ENCODE results near the gene SMPD4.
"Not testable (repeated sequence)": the region's sequence is repeated elsewhere in the genome, so short reads cannot be mapped to it uniquely, and the experiment has no call there.

The SMPD4 gene

GRCh38 chr2:130141002-130141401 is 40.4 kb downstream of the SMPD4 start:
- H3K27me3 ChIP-seq (ENCODE audit: insufficient read depth, low read length); H3K36me3 ChIP-seq (ENCODE audit: control insufficient read depth in 1 of 2, insufficient read depth in 2 of 2, low read length in 2 of 2); H3K27ac ChIP-seq (ENCODE audit: low read depth, low read length); H3K4me2 ChIP-seq (ENCODE audit: low read length); H4K12ac ChIP-seq (ENCODE audit: low read depth, low read length); H3K79me2 ChIP-seq (ENCODE audit: control insufficient read depth, insufficient read depth, low read length, poor library complexity); H2BK12ac ChIP-seq (ENCODE audit: low read length); H2BK120ac ChIP-seq (ENCODE audit: insufficient read depth, low read length, poor library complexity); H3K9ac ChIP-seq (ENCODE audit: low read length); H3K4ac ChIP-seq (ENCODE audit: low read depth, low read length); DNase-seq; H2AFZ ChIP-seq (ENCODE audit: insufficient read depth, low read length, poor library complexity); H3K79me1 ChIP-seq (ENCODE audit: low read length); H2BK5ac ChIP-seq (ENCODE audit: low read depth, low read length, poor library complexity); H3K9me3 ChIP-seq (ENCODE audit: insufficient read depth, low read depth, low read length); H3K18ac ChIP-seq (ENCODE audit: low read length); H4K8ac ChIP-seq (ENCODE audit: low read depth, low read length); H3K23ac ChIP-seq (ENCODE audit: low read length); H4K91ac ChIP-seq (ENCODE audit: low read depth, low read length); H3K4me3 ChIP-seq (ENCODE audit: low read depth, low read length); H3K14ac ChIP-seq (ENCODE audit: low read length); H3K4me1 ChIP-seq (ENCODE audit: control insufficient read depth in 1 of 2, insufficient read depth in 2 of 2, low read length in 2 of 2); H2AK5ac ChIP-seq (ENCODE audit: low read length): not testable (repeated sequence)
- no CpG with 5 or more reads among the region's 6 CpGs for WGBS (ENCODE audit: extremely low coverage, insufficient coverage, insufficient read length)

- H3K23ac ChIP-seq (ENCODE audit: low read length); H3K27me3 ChIP-seq (ENCODE audit: insufficient read depth, low read length); H4K91ac ChIP-seq (ENCODE audit: low read depth, low read length); H3K9ac ChIP-seq (ENCODE audit: low read length); H3K4ac ChIP-seq (ENCODE audit: low read depth, low read length); H3K4me3 ChIP-seq (ENCODE audit: low read depth, low read length); H3K36me3 ChIP-seq (ENCODE audit: control insufficient read depth in 1 of 2, insufficient read depth in 2 of 2, low read length in 2 of 2); H3K4me2 ChIP-seq (ENCODE audit: low read length); H2BK120ac ChIP-seq (ENCODE audit: insufficient read depth, low read length, poor library complexity); H2AK5ac ChIP-seq (ENCODE audit: low read length); H3K27ac ChIP-seq (ENCODE audit: low read depth, low read length); H3K9me3 ChIP-seq (ENCODE audit: insufficient read depth, low read depth, low read length); H4K12ac ChIP-seq (ENCODE audit: low read depth, low read length); H3K79me2 ChIP-seq (ENCODE audit: control insufficient read depth, insufficient read depth, low read length, poor library complexity); H3K18ac ChIP-seq (ENCODE audit: low read length); H2BK12ac ChIP-seq (ENCODE audit: low read length); H3K4me1 ChIP-seq (ENCODE audit: control insufficient read depth in 1 of 2, insufficient read depth in 2 of 2, low read length in 2 of 2); DNase-seq; H3K79me1 ChIP-seq (ENCODE audit: low read length); H3K14ac ChIP-seq (ENCODE audit: low read length); H2AFZ ChIP-seq (ENCODE audit: insufficient read depth, low read length, poor library complexity); H4K8ac ChIP-seq (ENCODE audit: low read depth, low read length); H2BK5ac ChIP-seq (ENCODE audit: low read depth, low read length, poor library complexity): not testable (repeated sequence)
- no CpG with 5 or more reads among the region's 7 CpGs for WGBS (ENCODE audit: extremely low coverage, insufficient coverage, insufficient read length)
Measured at GRCh38 chr2:130140516-130140915, 40.9 kb downstream of the SMPD4 start.

GRCh38 chr2:130139331-130140280 is 41.8 kb downstream of the SMPD4 start:
- not testable (repeated sequence) for H3K36me3 ChIP-seq (ENCODE audit: control insufficient read depth in 1 of 2, insufficient read depth in 2 of 2, low read length in 2 of 2); H4K8ac ChIP-seq (ENCODE audit: low read depth, low read length); H3K23ac ChIP-seq (ENCODE audit: low read length); H4K91ac ChIP-seq (ENCODE audit: low read depth, low read length); H3K4ac ChIP-seq (ENCODE audit: low read depth, low read length); H3K4me1 ChIP-seq (ENCODE audit: control insufficient read depth in 1 of 2, insufficient read depth in 2 of 2, low read length in 2 of 2); H3K4me3 ChIP-seq (ENCODE audit: low read depth, low read length); H3K9ac ChIP-seq (ENCODE audit: low read length); H2AFZ ChIP-seq (ENCODE audit: insufficient read depth, low read length, poor library complexity); H3K27ac ChIP-seq (ENCODE audit: low read depth, low read length); H2BK5ac ChIP-seq (ENCODE audit: low read depth, low read length, poor library complexity); H4K12ac ChIP-seq (ENCODE audit: low read depth, low read length); H3K18ac ChIP-seq (ENCODE audit: low read length); H3K27me3 ChIP-seq (ENCODE audit: insufficient read depth, low read length); H3K79me1 ChIP-seq (ENCODE audit: low read length); H2AK5ac ChIP-seq (ENCODE audit: low read length); H2BK12ac ChIP-seq (ENCODE audit: low read length); H2BK120ac ChIP-seq (ENCODE audit: insufficient read depth, low read length, poor library complexity); H3K14ac ChIP-seq (ENCODE audit: low read length); H3K4me2 ChIP-seq (ENCODE audit: low read length); H3K79me2 ChIP-seq (ENCODE audit: control insufficient read depth, insufficient read depth, low read length, poor library complexity); H3K9me3 ChIP-seq (ENCODE audit: insufficient read depth, low read depth, low read length)
- WGBS (ENCODE audit: extremely low coverage, insufficient coverage, insufficient read length): no CpG with 5 or more reads among the region's 30 CpGs
- DNase-seq: peak in 1 of 2 donors; percentile 18

- not testable (repeated sequence) for H3K27ac ChIP-seq (ENCODE audit: low read depth, low read length); H2AFZ ChIP-seq (ENCODE audit: insufficient read depth, low read length, poor library complexity); H3K4me2 ChIP-seq (ENCODE audit: low read length); H3K9ac ChIP-seq (ENCODE audit: low read length); DNase-seq; H2AK5ac ChIP-seq (ENCODE audit: low read length); H3K4me1 ChIP-seq (ENCODE audit: control insufficient read depth in 1 of 2, insufficient read depth in 2 of 2, low read length in 2 of 2); H2BK120ac ChIP-seq (ENCODE audit: insufficient read depth, low read length, poor library complexity); H3K18ac ChIP-seq (ENCODE audit: low read length); H4K91ac ChIP-seq (ENCODE audit: low read depth, low read length); H3K36me3 ChIP-seq (ENCODE audit: control insufficient read depth in 1 of 2, insufficient read depth in 2 of 2, low read length in 2 of 2); H3K23ac ChIP-seq (ENCODE audit: low read length); H3K4ac ChIP-seq (ENCODE audit: low read depth, low read length); H3K4me3 ChIP-seq (ENCODE audit: low read depth, low read length); H2BK12ac ChIP-seq (ENCODE audit: low read length); H3K27me3 ChIP-seq (ENCODE audit: insufficient read depth, low read length); H3K9me3 ChIP-seq (ENCODE audit: insufficient read depth, low read depth, low read length); H3K79me1 ChIP-seq (ENCODE audit: low read length); H3K79me2 ChIP-seq (ENCODE audit: control insufficient read depth, insufficient read depth, low read length, poor library complexity); H3K14ac ChIP-seq (ENCODE audit: low read length); H4K12ac ChIP-seq (ENCODE audit: low read depth, low read length); H4K8ac ChIP-seq (ENCODE audit: low read depth, low read length); H2BK5ac ChIP-seq (ENCODE audit: low read depth, low read length, poor library complexity)
- WGBS (ENCODE audit: extremely low coverage, insufficient coverage, insufficient read length): no CpG with 5 or more reads among the region's 15 CpGs
Measured at GRCh38 chr2:130138841-130139251, 42.6 kb downstream of the SMPD4 start.

All from trophoblast cell (in vitro differentiated cells and primary cell).